Kidney epithelial cell (primary cell): Measurements from ENCODE around the gene CLOCK. TPM values are rescaled to one million over a fixed set of nuclear protein-coding genes. Genes with fewer than 3 reads are reported as not detected.

ENCODE experiments used
- DNase-seq: peaks from one replicate; pipeline ENCODE4 v3.0.0-alpha.2; 2010; ENCODE audit warnings: low read depth
- H3K27me3 ChIP-seq: 2 replicates; pipeline ENCODE4 v1.6.0; 2011; ENCODE audit warnings: low read length; ENCODE audit not compliant: control insufficient read depth, insufficient read depth
- H3K36me3 ChIP-seq: 2 replicates; pipeline ENCODE4 v1.5.1; 2011; ENCODE audit warnings: low read length; ENCODE audit not compliant: control insufficient read depth, insufficient read depth
- H3K4me3 ChIP-seq: 2 replicates; pipeline ENCODE4 v1.5.1; 2011; ENCODE audit warnings: low read depth, mild to moderate bottlenecking, control low read depth, low read length
- total RNA-seq: library from RNA; depleted of rRNA; stranded (reverse); fragments of >200 nt; gene quantifications from 2 replicates; pipeline ENCODE4 v1.2.3, GENCODE V29; 2015
- TF ChIP-seq, protein P1 (sequence below): IDR thresholded peaks from 2 replicates; pipeline ENCODE4 v1.5.1; 2011; ENCODE audit warnings: mild to moderate bottlenecking, moderate library complexity, low read length, control low read depth, inconsistent platforms; ENCODE audit not compliant: insufficient read depth, poor library complexity, severe bottlenecking

Gene CLOCK
- total RNA-seq, 1 donor from 2014 or later = 14.4 TPM

- Histone ChIP-seq H3K4me3 (no peak overlapping the region), H3K27me3 (no peaks in the 10 kb centered on the region), H3K36me3 (no peaks in the 10 kb centered on the region)
- DNase-seq = no peak
- TF ChIP-seq, protein P1, sequence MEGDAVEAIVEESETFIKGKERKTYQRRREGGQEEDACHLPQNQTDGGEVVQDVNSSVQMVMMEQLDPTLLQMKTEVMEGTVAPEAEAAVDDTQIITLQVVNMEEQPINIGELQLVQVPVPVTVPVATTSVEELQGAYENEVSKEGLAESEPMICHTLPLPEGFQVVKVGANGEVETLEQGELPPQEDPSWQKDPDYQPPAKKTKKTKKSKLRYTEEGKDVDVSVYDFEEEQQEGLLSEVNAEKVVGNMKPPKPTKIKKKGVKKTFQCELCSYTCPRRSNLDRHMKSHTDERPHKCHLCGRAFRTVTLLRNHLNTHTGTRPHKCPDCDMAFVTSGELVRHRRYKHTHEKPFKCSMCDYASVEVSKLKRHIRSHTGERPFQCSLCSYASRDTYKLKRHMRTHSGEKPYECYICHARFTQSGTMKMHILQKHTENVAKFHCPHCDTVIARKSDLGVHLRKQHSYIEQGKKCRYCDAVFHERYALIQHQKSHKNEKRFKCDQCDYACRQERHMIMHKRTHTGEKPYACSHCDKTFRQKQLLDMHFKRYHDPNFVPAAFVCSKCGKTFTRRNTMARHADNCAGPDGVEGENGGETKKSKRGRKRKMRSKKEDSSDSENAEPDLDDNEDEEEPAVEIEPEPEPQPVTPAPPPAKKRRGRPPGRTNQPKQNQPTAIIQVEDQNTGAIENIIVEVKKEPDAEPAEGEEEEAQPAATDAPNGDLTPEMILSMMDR = no peak
Observed at GRCh38 chr4:55509266-55509665, 37.4 kb downstream of the CLOCK start.

DNA sequence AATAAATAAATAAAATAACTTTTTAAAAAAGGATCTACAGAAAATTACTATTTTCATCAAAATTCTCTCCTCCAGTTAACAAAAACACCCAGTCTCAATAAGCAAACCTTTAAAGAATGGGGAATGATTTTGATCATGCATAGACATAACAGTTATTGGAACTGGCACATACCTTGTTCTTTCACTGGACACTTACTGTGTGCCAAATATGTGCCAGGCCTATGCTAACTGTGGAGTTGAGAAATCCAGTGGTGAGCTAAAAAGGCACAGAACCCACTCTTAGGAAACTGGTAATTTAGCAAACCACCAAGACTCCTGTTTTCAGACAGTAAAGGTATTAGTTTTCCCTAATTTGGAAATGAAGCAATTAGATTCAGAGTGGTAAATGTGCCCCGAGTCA is 39.1 kb downstream of the CLOCK start:
- DNase-seq = no peak

DNA sequence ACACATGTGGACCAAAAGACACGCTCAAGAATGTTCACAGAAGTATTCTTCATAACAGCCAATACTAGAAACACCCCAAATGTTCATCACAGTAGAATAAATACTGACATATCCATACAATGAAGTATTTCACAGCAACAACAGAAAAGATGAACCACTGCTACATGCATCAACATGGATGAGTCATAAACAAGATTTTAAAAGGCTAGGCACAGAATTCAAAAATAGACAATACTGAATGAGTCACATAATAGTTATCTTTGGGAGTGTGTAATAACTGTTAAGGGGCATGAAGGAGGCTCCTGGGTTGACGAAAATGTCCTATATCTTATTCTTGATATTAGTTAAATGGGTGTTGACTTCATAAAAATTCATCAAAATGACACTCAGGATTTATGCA is 43.5 kb downstream of the CLOCK start:
- peak; percentile 14 for DNase-seq
- no peaks in the 10 kb centered on the region for H3K27me3 ChIP-seq
- H3K4me3 ChIP-seq = no peak overlapping the region
- H3K36me3 ChIP-seq = no peaks in the 10 kb centered on the region
- TF ChIP-seq, protein P1 = no peak

More for the DNA sequence above, 39.1 kb downstream of the CLOCK start:
- no peaks in the 10 kb centered on the region for H3K27me3 ChIP-seq
- TF ChIP-seq, protein P1 = no peak
- no peaks in the 10 kb centered on the region for H3K36me3 ChIP-seq
- H3K4me3 ChIP-seq = no peak overlapping the region

GRCh38 chr4:55500072-55500471 is 46.6 kb downstream of the CLOCK start:
- TF ChIP-seq, protein P1 = no peak

DNA sequence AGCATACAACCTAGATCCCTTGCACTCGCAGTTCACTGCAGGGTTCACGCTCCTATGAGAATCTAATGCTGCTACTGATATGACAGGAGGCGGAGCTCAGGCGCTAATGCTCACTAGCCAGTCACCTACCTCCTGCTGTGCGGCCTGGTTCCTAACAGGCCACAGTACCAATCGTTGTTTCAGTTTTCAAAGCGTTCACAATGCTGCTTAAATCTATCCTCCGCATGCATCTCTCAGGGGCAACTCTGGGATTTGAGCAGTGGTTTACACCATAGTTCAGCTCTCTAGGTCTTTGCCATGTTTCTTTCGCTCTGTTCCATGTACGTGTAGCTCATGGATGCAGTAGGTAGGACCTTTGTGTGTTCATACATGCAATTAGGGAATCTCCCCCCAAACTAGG is 47.2 kb downstream of the CLOCK start:
- Histone ChIP-seq H3K27me3 (no peaks in the 10 kb centered on the region), H3K4me3 (no peak overlapping the region), H3K36me3 (no peaks in the 10 kb centered on the region)
- DNase-seq = no peak
- TF ChIP-seq, protein P1 = no peak

More at GRCh38 chr4:55500072-55500471, 46.6 kb downstream of the CLOCK start:
- Histone ChIP-seq H3K36me3 (no peaks in the 10 kb centered on the region), H3K27me3 (no peaks in the 10 kb centered on the region), H3K4me3 (no peak overlapping the region)
- no peak for DNase-seq

DNA sequence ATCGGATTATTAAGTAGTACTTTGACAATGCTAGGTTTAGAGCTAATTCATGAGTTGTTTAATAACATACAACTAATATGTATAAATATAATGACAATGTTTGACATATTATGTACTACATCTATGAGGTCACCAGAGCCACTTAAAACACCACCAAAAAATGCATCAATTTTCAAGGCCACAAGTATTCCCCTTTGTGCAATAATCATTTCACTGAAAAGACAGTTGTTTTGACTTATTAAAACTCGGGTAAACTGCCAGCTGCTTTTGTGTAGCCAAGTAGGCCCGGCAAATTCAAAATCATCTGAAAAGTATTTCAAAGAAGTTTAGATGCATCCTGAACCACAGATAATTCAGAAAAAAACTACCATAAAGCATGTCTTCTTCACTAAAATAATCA is 48.7 kb downstream of the CLOCK start:
- TF ChIP-seq, protein P1 = no peak
- Histone ChIP-seq H3K36me3 (no peaks in the 10 kb centered on the region), H3K27me3 (no peaks in the 10 kb centered on the region), H3K4me3 (no peak overlapping the region)
- no peak for DNase-seq
